IMR-90 (cell line): ENCODE data around the gene PRPSAP1. TPM values are rescaled to one million over a fixed set of nuclear protein-coding genes. Genes with fewer than 3 reads are reported as not detected.

ENCODE experiments used
- ATAC-seq: fragments of 200-7000 bp; cut with Tn5 transposase; 2 replicates; pipeline ENCODE4 v1.9.1; 2020; ENCODE audit warnings: low read depth, mild to moderate bottlenecking, moderate library complexity
- BruUV-seq: library from RNA; stranded (reverse); fragments of 400-500 nt; replicated peaks from 2 replicates; lab custom pipeline; 2021; lab: Mats Ljungman, UMichigan
- CTCF ChIA-PET: fragments of 300-600 bp; formaldehyde crosslinking; extraction: SDS; loops from one replicate; lab custom pipeline; 2021; ENCODE audit warnings: antibody characterized with exemption; lab: Yijun Ruan, JAX
- POLR2A ChIA-PET: fragments of 300-600 bp; sonication (Branson Sonifier 250); formaldehyde crosslinking; loops from one replicate; lab custom pipeline; 2022; ENCODE audit warnings: antibody characterized with exemption; ENCODE audit not compliant: unreplicated experiment; lab: Charles Lee
- DNase-seq: peaks from one replicate; pipeline ENCODE4 v3.0.0; 2013
- H2AFZ ChIP-seq: replicated peaks from 2 replicates; pipeline ENCODE3; 2013; ENCODE audit warnings: low read length, mild to moderate bottlenecking; ENCODE audit not compliant: poor library complexity
- H2AK5ac ChIP-seq: 2 replicates; pipeline ENCODE4 v1.6.1; 2013; ENCODE audit warnings: low read depth, low read length, inconsistent platforms
- H2AK9ac ChIP-seq: replicated peaks from 2 replicates; pipeline ENCODE3; 2013; ENCODE audit warnings: mild to moderate bottlenecking, low read depth, low read length, moderate library complexity; ENCODE audit not compliant: poor library complexity
- H2BK120ac ChIP-seq: 2 replicates; pipeline ENCODE4 v1.6.1; 2013; ENCODE audit warnings: low read depth, low read length, inconsistent platforms
- H2BK15ac ChIP-seq: 3 replicates; pipeline ENCODE4 v1.6.1; 2013; ENCODE audit warnings: low read depth, low read length, inconsistent platforms
- H2BK20ac ChIP-seq: 2 replicates; pipeline ENCODE4 v1.6.1; 2013; ENCODE audit warnings: low read depth, mild to moderate bottlenecking, inconsistent platforms, low read length, moderate library complexity
- H2BK5ac ChIP-seq: 2 replicates; pipeline ENCODE4 v1.6.1; 2013; ENCODE audit warnings: mild to moderate bottlenecking, low read depth, low read length, inconsistent platforms; ENCODE audit not compliant: poor library complexity, severe bottlenecking
- H3K14ac ChIP-seq: replicated peaks from 2 replicates; pipeline ENCODE4 v1.6.1; 2013; ENCODE audit warnings: low read depth, low read length, inconsistent platforms
- H3K18ac ChIP-seq: 2 replicates; pipeline ENCODE4 v1.6.1; 2013; ENCODE audit warnings: low read depth, low read length, control low read depth
- H3K23ac ChIP-seq: 2 replicates; pipeline ENCODE4 v1.6.1; 2013; ENCODE audit warnings: low read depth, low read length, inconsistent platforms
- H3K27ac ChIP-seq: 2 replicates; pipeline ENCODE4 v1.5.1; 2013; ENCODE audit warnings: mild to moderate bottlenecking, control low read depth, low read length; ENCODE audit not compliant: insufficient read depth
- H3K27me3 ChIP-seq: 2 replicates; pipeline ENCODE4 v1.6.1; 2013; ENCODE audit warnings: low read length; ENCODE audit not compliant: control insufficient read depth, insufficient read depth
- H3K36me3 ChIP-seq: 2 replicates; pipeline ENCODE4 v1.6.1; 2013; ENCODE audit warnings: low read length, mixed read lengths; ENCODE audit not compliant: control insufficient read depth, insufficient read depth
- H3K4ac ChIP-seq: 2 replicates; pipeline ENCODE4 v1.6.1; 2013; ENCODE audit warnings: low read depth, low read length, inconsistent platforms
- H3K4me1 ChIP-seq: 2 replicates; pipeline ENCODE4 v1.6.1; 2013; ENCODE audit warnings: low read length, mixed read lengths; ENCODE audit not compliant: control insufficient read depth, insufficient read depth
- H3K4me2 ChIP-seq: 2 replicates; pipeline ENCODE4 v1.6.1; 2013; ENCODE audit warnings: low read depth, mild to moderate bottlenecking, control low read depth, low read length, moderate library complexity
- H3K4me3 ChIP-seq: 2 replicates; pipeline ENCODE4 v1.5.1; 2013; ENCODE audit warnings: low read depth, mild to moderate bottlenecking, control low read depth, low read length, moderate library complexity; ENCODE audit not compliant: insufficient read depth
- H3K56ac ChIP-seq: 2 replicates; pipeline ENCODE4 v1.6.1; 2013; ENCODE audit warnings: low read length, inconsistent platforms; ENCODE audit not compliant: insufficient read depth; ENCODE audit errors: extremely low read depth
- H3K79me1 ChIP-seq, 2 experiments: 2 replicates each; pipeline ENCODE4 v1.6.1; 2013; ENCODE audit warnings: low read length in 2 of 2, inconsistent platforms in 1 of 2, low read depth in 1 of 2
- H3K9ac ChIP-seq: 2 replicates; pipeline ENCODE4 v1.6.1; 2013; ENCODE audit warnings: low read depth, low read length, control low read depth
- H3K9me1 ChIP-seq: 2 replicates; pipeline ENCODE4 v1.6.1; 2013; ENCODE audit warnings: low read length, inconsistent platforms; ENCODE audit not compliant: insufficient read depth
- H3K9me3 ChIP-seq: 2 replicates; pipeline ENCODE4 v1.6.1; 2013; ENCODE audit warnings: low read length; ENCODE audit not compliant: control insufficient read depth, insufficient read depth
- H4K20me1 ChIP-seq: 2 replicates; pipeline ENCODE4 v1.6.1; 2013; ENCODE audit warnings: low read length, inconsistent platforms; ENCODE audit not compliant: insufficient read depth
- H4K5ac ChIP-seq: 2 replicates; pipeline ENCODE4 v1.6.1; 2013; ENCODE audit warnings: mild to moderate bottlenecking, low read depth, low read length, control low read depth
- H4K8ac ChIP-seq, 2 experiments: 2 replicates each; pipeline ENCODE4 v1.6.1; 2013; ENCODE audit warnings: low read depth in 2 of 2, low read length in 2 of 2, control low read depth in 1 of 2, inconsistent platforms in 1 of 2
- H4K91ac ChIP-seq: 2 replicates; pipeline ENCODE4 v1.6.1; 2013; ENCODE audit warnings: low read depth, low read length, inconsistent platforms; ENCODE audit not compliant: insufficient read depth
- CHD1 ChIP-seq: IDR thresholded peaks from 2 replicates; pipeline ENCODE4 v1.6.1; 2012; ENCODE audit warnings: low read depth, low read length, improper control_type of control experiment
- MAZ ChIP-seq: IDR thresholded peaks from 2 replicates; pipeline ENCODE4 v1.6.1; 2012; ENCODE audit warnings: low read depth, mild to moderate bottlenecking, low read length, improper control_type of control experiment, moderate library complexity, borderline replicate concordance
- MXI1 ChIP-seq: IDR thresholded peaks from 2 replicates; pipeline ENCODE4 v1.6.1; 2012; ENCODE audit warnings: low read depth, mild to moderate bottlenecking, low read length, moderate library complexity, borderline replicate concordance
- NFE2L2 ChIP-seq: fragments of 150-350 bp; IDR thresholded peaks from 2 replicates; pipeline ENCODE4 v1.6.1; 2016; ENCODE audit warnings: low read depth, mild to moderate bottlenecking, low read length
- POLR2A ChIP-seq: IDR thresholded peaks from 2 replicates; pipeline ENCODE4 v1.6.1; 2012; ENCODE audit warnings: mild to moderate bottlenecking, low read depth, low read length
- RFX5 ChIP-seq: IDR thresholded peaks from 2 replicates; pipeline ENCODE4 v1.8.0; 2012; ENCODE audit warnings: low read depth, mild to moderate bottlenecking, low read length, moderate library complexity
- WGBS, 2 experiments: methylation state at CpG; one replicate each; pipeline versions ENCODE4 v1.1.5 to v1.1.7; 2013; ENCODE audit warnings: missing lambda C conversion rate in 2 of 2; ENCODE audit not compliant: insufficient read length in 1 of 2; ENCODE audit errors: extremely low coverage in 2 of 2; 5-methylcytosine and 5-hydroxymethylcytosine counted together
- dilution Hi-C: fragments of 300-500 bp; cut with HindIII; formaldehyde crosslinking; loops from one replicate; pipeline ENCODE4 v1.14.3; 2018; ENCODE audit warnings: low sequenced_read_pairs; ENCODE audit not compliant: unreplicated experiment
- in situ Hi-C: fragments of 300-500 bp; cut with MboI; formaldehyde crosslinking; loops from 3 replicates; pipeline ENCODE4 v1.14.3; 2019; ENCODE audit warnings: low sequenced_read_pairs, inconsistent platforms, mixed read lengths
- intact Hi-C: fragments of 100-400 bp; cut with micrococcal nuclease; formaldehyde crosslinking; loops from 2 replicates; pipeline ENCODE4 v1.10.0; 2022
- polyA plus RNA-seq, 3 experiments: library from polyadenylated mRNA; depleted of rRNA; stranded (reverse); fragments of >200 nt; gene quantifications; 2 replicates each; pipeline ENCODE4 v1.2.3, GENCODE V29; 2012; ENCODE audit warnings: low replicate concordance in 1 of 3
- total RNA-seq: library from RNA; depleted of rRNA; stranded (reverse); fragments of >200 nt; gene quantifications from 2 replicates; pipeline ENCODE4 v1.2.3, GENCODE V29; 2012

PRPSAP1 gene
- total and polyA plus RNA-seq, 2 of the 4 experiments (the other 2 are of a cell fraction) = 34.4 to 48.6 TPM

GRCh38 chr17:76270127-76270592 is 83.6 kb downstream of the PRPSAP1 start:
- dilution Hi-C loops (no loop called here), in situ Hi-C loops (no loop called here), intact Hi-C loops (no loop called here)
- no TSS peak for BruUV-seq
- H3K9ac ChIP-seq = no peak overlapping the region
- ChIA-PET POLR2A (no interaction called here), CTCF (interaction anchor here (1.7 kb wide), 1 partner anchor 10 kb away, joined by 6 read pairs; no protein-coding TSS in a partner anchor)
- H3K14ac ChIP-seq = no peak overlapping the region
- H3K36me3 ChIP-seq = peaks cover 8% of the 10 kb centered on the region
- H3K4ac ChIP-seq = no peak overlapping the region
- H2AK5ac ChIP-seq = no peak overlapping the region
- no peak for ATAC-seq
- H3K9me3 ChIP-seq = no peaks in the 10 kb centered on the region
- no peak overlapping the region for H2BK20ac ChIP-seq
- no peak overlapping the region for H4K91ac ChIP-seq
- H3K18ac ChIP-seq = no peak overlapping the region
- H2BK5ac ChIP-seq = no peak overlapping the region
- H2AK9ac ChIP-seq = no peak overlapping the region
- no peak overlapping the region for H2BK120ac ChIP-seq
- no peaks in the 10 kb centered on the region for H4K20me1 ChIP-seq
- H3K23ac ChIP-seq = no peak overlapping the region
- H3K27me3 ChIP-seq = no peaks in the 10 kb centered on the region
- H3K4me1 ChIP-seq = peaks cover 11% of the 10 kb centered on the region
- 100% methylated on average over 2 of the region's 26 CpGs; no CpG with 5 or more reads in 1 of the 2 experiments for WGBS, 2 experiments
- no peak overlapping the region for H3K4me3 ChIP-seq
- no peak overlapping the region for H2BK15ac ChIP-seq
- H4K5ac ChIP-seq = no peak overlapping the region
- no peak overlapping the region for H2AFZ ChIP-seq
- no peak overlapping the region for H4K8ac ChIP-seq
- DNase-seq = no peak
- H3K4me2 ChIP-seq = no peak overlapping the region
- H3K27ac ChIP-seq = no peak overlapping the region
- H3K9me1 ChIP-seq = peaks cover 5% of the 10 kb centered on the region; the same call in 1 of the 2 replicates
- peaks cover 32 to 58% of the 10 kb centered on the region in 2 experiments for H3K79me1 ChIP-seq
- no peak for TF ChIP-seq MXI1
- TF ChIP-seq CHD1 = no peak
- no peak for TF ChIP-seq RFX5
- TF ChIP-seq POLR2A = no peak
- no peak for TF ChIP-seq NFE2L2
- TF ChIP-seq MAZ = no peak
- no peak overlapping the region for H3K56ac ChIP-seq
